MG63 (cell line): ENCODE results near the gene USP17L25. TPM values are rescaled to one million over a fixed set of nuclear protein-coding genes. Genes with fewer than 3 reads are reported as not detected.
"Not testable (repeated sequence)": the region's sequence is repeated elsewhere in the genome, so short reads cannot be mapped to it uniquely, and the experiment has no call there.

Experiments
- DNase-seq: peaks from one replicate; pipeline ENCODE4 v3.0.0-alpha.2; 2020
- H3K27me3 ChIP-seq: fragments of 250-450 bp; sonication (Bioruptor Pico); 2 replicates; pipeline ENCODE4 v1.5.1; 2020; ENCODE audit warnings: mild to moderate bottlenecking, moderate library complexity
- H3K36me3 ChIP-seq: fragments of 250-450 bp; sonication (Bioruptor Pico); 2 replicates; pipeline ENCODE4 v1.5.1; 2020; ENCODE audit warnings: mild to moderate bottlenecking, moderate library complexity
- H3K4me3 ChIP-seq: fragments of 250-450 bp; sonication (Bioruptor Pico); 2 replicates; pipeline ENCODE4 v1.5.1; 2020; ENCODE audit warnings: mild to moderate bottlenecking, moderate library complexity
- H3K9me3 ChIP-seq: fragments of 250-450 bp; sonication (Bioruptor Pico); 2 replicates; pipeline ENCODE4 v1.5.1; 2020; ENCODE audit warnings: mild to moderate bottlenecking, moderate library complexity
- total RNA-seq: library from RNA; depleted of rRNA; stranded (reverse); fragments of >200 nt; shearing (Covaris generic); gene quantifications from 2 replicates; pipeline ENCODE4 v1.2.3, GENCODE V29; 2014; ENCODE audit warnings: low replicate concordance; rRNA removed

Gene USP17L25
- not detected in 2 replicates for total RNA-seq

- H3K27me3 ChIP-seq, H3K9me3 ChIP-seq, DNase-seq, H3K4me3 ChIP-seq, H3K36me3 ChIP-seq: not testable (repeated sequence)
These were observed at the start of gene USP17L25 for GRCh38 chr4:9329611-9330010. Gene USP17L25 (plus strand): TSS chr4:9329911. CDS start chr4:9329911, 0 bp downstream.

- not testable (repeated sequence) for H3K9me3 ChIP-seq, DNase-seq, H3K36me3 ChIP-seq, H3K4me3 ChIP-seq, H3K27me3 ChIP-seq
These were observed 5.5 kb upstream of the USP17L25 start for GRCh38 chr4:9324191-9324590.

- not testable (repeated sequence) for DNase-seq, H3K27me3 ChIP-seq, H3K36me3 ChIP-seq, H3K9me3 ChIP-seq, H3K4me3 ChIP-seq
These were observed 4.8 kb upstream of the USP17L25 start, which contains the start of gene USP17L24 for GRCh38 chr4:9324865-9325264. Gene USP17L24 (plus strand): TSS chr4:9325165. CDS start chr4:9325165, 0 bp downstream.

DNA sequence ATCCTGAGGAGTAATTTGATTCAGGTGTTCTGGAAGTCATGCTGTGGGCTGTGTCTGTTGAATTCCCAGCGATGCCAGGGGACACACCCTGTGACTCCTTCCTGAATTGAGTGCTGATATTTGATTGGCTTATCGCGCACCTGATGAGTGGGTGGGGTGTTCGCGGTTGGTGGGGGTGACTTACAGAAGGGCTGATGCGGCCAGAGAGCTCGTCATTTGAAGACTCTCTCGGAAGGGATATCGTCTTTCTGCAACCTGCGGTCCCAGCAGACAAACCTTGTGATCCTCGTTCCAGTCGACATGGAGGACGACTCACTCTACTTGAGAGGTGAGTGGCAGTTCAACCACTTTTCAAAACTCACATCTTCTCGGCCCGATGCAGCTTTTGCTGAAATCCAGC is 4.6 kb downstream of the USP17L25 start, which contains the start of gene USP17L26:
Gene USP17L26 (plus strand): TSS at position 301 of the 400 bp plus-strand sequence. CDS start 0 bp downstream, at position 301.
- H3K9me3 ChIP-seq, H3K27me3 ChIP-seq, H3K36me3 ChIP-seq, DNase-seq, H3K4me3 ChIP-seq: not testable (repeated sequence)

DNA sequence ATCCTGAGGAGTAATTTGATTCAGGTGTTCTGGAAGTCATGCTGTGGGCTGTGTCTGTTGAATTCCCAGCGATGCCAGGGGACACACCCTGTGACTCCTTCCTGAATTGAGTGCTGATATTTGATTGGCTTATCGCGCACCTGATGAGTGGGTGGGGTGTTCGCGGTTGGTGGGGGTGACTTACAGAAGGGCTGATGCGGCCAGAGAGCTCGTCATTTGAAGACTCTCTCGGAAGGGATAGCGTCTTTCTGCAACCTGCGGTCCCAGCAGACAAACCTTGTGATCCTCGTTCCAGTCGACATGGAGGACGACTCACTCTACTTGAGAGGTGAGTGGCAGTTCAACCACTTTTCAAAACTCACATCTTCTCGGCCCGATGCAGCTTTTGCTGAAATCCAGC is 9.4 kb downstream of the USP17L25 start, which contains the start of gene USP17L5:
Gene USP17L5 (plus strand): TSS at position 301 of the 400 bp plus-strand sequence. CDS start 0 bp downstream, at position 301.
- not testable (repeated sequence) for DNase-seq, H3K9me3 ChIP-seq, H3K4me3 ChIP-seq, H3K36me3 ChIP-seq, H3K27me3 ChIP-seq

- not testable (repeated sequence) for DNase-seq
These were observed 14.1 kb downstream of the USP17L25 start, which contains the start of gene USP17L27 for GRCh38 chr4:9343848-9344247. Gene USP17L27 (plus strand): TSS chr4:9344148. CDS start chr4:9344148, 0 bp downstream.

GRCh38 chr4:9348593-9348992 is 18.9 kb downstream of the USP17L25 start, which contains the start of gene USP17L28:
Gene USP17L28 (plus strand): TSS chr4:9348893. CDS start chr4:9348893, 0 bp downstream.
- H3K9me3 ChIP-seq, H3K27me3 ChIP-seq, H3K4me3 ChIP-seq, H3K36me3 ChIP-seq, DNase-seq: not testable (repeated sequence)

More at GRCh38 chr4:9343848-9344247, 14.1 kb downstream of the USP17L25 start, which contains the start of gene USP17L27:
- H3K9me3 ChIP-seq, H3K36me3 ChIP-seq, H3K27me3 ChIP-seq, H3K4me3 ChIP-seq: not testable (repeated sequence)

- not testable (repeated sequence) for H3K4me3 ChIP-seq, H3K27me3 ChIP-seq, DNase-seq, H3K9me3 ChIP-seq, H3K36me3 ChIP-seq
These were observed 21.2 kb downstream of the USP17L25 start for GRCh38 chr4:9350866-9351265.

DNA sequence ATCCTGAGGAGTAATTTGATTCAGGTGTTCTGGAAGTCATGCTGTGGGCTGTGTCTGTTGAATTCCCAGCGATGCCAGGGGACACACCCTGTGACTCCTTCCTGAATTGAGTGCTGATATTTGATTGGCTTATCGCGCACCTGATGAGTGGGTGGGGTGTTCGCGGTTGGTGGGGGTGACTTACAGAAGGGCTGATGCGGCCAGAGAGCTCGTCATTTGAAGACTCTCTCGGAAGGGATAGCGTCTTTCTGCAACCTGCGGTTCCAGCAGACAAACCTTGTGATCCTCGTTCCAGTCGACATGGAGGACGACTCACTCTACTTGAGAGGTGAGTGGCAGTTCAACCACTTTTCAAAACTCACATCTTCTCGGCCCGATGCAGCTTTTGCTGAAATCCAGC is 23.6 kb downstream of the USP17L25 start, which contains the start of gene USP17L29:
Gene USP17L29 (plus strand): TSS at position 301 of the 400 bp plus-strand sequence. CDS start 0 bp downstream, at position 301.
- not testable (repeated sequence) for H3K9me3 ChIP-seq, H3K27me3 ChIP-seq, H3K4me3 ChIP-seq, H3K36me3 ChIP-seq, DNase-seq

DNA sequence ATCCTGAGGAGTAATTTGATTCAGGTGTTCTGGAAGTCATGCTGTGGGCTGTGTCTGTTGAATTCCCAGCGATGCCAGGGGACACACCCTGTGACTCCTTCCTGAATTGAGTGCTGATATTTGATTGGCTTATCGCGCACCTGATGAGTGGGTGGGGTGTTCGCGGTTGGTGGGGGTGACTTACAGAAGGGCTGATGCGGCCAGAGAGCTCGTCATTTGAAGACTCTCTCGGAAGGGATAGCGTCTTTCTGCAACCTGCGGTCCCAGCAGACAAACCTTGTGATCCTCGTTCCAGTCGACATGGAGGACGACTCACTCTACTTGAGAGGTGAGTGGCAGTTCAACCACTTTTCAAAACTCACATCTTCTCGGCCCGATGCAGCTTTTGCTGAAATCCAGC is 33.1 kb downstream of the USP17L25 start, which contains the start of gene USP17L30:
Gene USP17L30 (plus strand): TSS at position 301 of the 400 bp plus-strand sequence. CDS start 0 bp downstream, at position 301.
- not testable (repeated sequence) for H3K36me3 ChIP-seq, DNase-seq, H3K4me3 ChIP-seq, H3K9me3 ChIP-seq, H3K27me3 ChIP-seq

GRCh38 chr4:9379881-9380280 is 50.2 kb downstream of the USP17L25 start:
- not testable (repeated sequence) for H3K36me3 ChIP-seq, DNase-seq, H3K4me3 ChIP-seq, H3K27me3 ChIP-seq, H3K9me3 ChIP-seq

Other genes with a start within 250 kb of the USP17L25 start
- gene FAM90A26, start 159.5 kb upstream of the USP17L25 start, total RNA-seq: not detected in 2 replicates
- gene USP17L10, start 119.3 kb upstream of the USP17L25 start, total RNA-seq: not detected in 2 replicates
- not detected in 2 replicates for gene USP17L11, start 114.5 kb upstream of the USP17L25 start, total RNA-seq
- not detected in 2 replicates for gene USP17L12, start 109.8 kb upstream of the USP17L25 start, total RNA-seq
- not detected in 2 replicates for gene USP17L13, start 105.0 kb upstream of the USP17L25 start, total RNA-seq
- not detected in 2 replicates for gene USP17L15, start 95.5 kb upstream of the USP17L25 start, total RNA-seq
- not detected in 2 replicates for gene USP17L17, start 86.0 kb upstream of the USP17L25 start, total RNA-seq
- gene USP17L18, start 81.3 kb upstream of the USP17L25 start, total RNA-seq: not detected in 2 replicates
- gene USP17L19, start 76.5 kb upstream of the USP17L25 start, total RNA-seq: not detected in 2 replicates
- gene USP17L20, start 71.8 kb upstream of the USP17L25 start, total RNA-seq: not detected in 2 replicates
- not detected in 2 replicates for gene USP17L21, start 67.0 kb upstream of the USP17L25 start, total RNA-seq
- gene USP17L22, start 62.3 kb upstream of the USP17L25 start, total RNA-seq: not detected in 2 replicates
- not detected in 2 replicates for gene USP17L24, start 4.7 kb upstream of the USP17L25 start, total RNA-seq
- gene USP17L26, start 4.7 kb downstream of the USP17L25 start, total RNA-seq: not detected in 2 replicates
- gene USP17L5, start 9.5 kb downstream of the USP17L25 start, total RNA-seq: not detected in 2 replicates
- gene USP17L27, start 14.2 kb downstream of the USP17L25 start, total RNA-seq: not detected in 2 replicates
- not detected in 2 replicates for gene USP17L28, start 19.0 kb downstream of the USP17L25 start, total RNA-seq
- not detected in 2 replicates for gene USP17L29, start 23.7 kb downstream of the USP17L25 start, total RNA-seq
- gene USP17L30, start 33.2 kb downstream of the USP17L25 start, total RNA-seq: not detected in 2 replicates
- gene DEFB131A, start 114.5 kb downstream of the USP17L25 start, total RNA-seq: not detected in 2 replicates